Smooth muscle cell (in vitro differentiated cells): ENCODE measurements around the gene PLPPR1. TPM values are rescaled to one million over a fixed set of nuclear protein-coding genes. Genes with fewer than 3 reads are reported as not detected.

Experiments used
- DNase-seq: peaks from one replicate; lab custom pipeline; 2025; ENCODE audit not compliant: unreplicated experiment; lab: John Stamatoyannopoulos, UW
- H2AFZ ChIP-seq: fragments of 200-600 bp; sonication (generic); 2 replicates; pipeline ENCODE4 v1.6.0; 2016; ENCODE audit warnings: antibody characterized with exemption, low read depth, mild to moderate bottlenecking
- H3F3A ChIP-seq: fragments of 200-600 bp; sonication (generic); 2 replicates; pipeline ENCODE4 v1.6.0; 2017; ENCODE audit warnings: antibody characterized with exemption, low read depth
- H3K27ac ChIP-seq: fragments of 200-600 bp; sonication (generic); 2 replicates; pipeline ENCODE4 v1.5.1; 2016; ENCODE audit warnings: low read depth, mild to moderate bottlenecking
- H3K27me3 ChIP-seq: fragments of 200-600 bp; sonication (generic); 2 replicates; pipeline ENCODE4 v1.6.1; 2016; ENCODE audit warnings: low read depth, mild to moderate bottlenecking
- H3K36me3 ChIP-seq: fragments of 200-600 bp; sonication (generic); 2 replicates; pipeline ENCODE4 v1.5.1; 2016; ENCODE audit warnings: low read depth
- H3K4me1 ChIP-seq: fragments of 200-600 bp; sonication (generic); 2 replicates; pipeline ENCODE4 v1.5.1; 2016; ENCODE audit warnings: low read depth
- H3K4me2 ChIP-seq: fragments of 200-600 bp; sonication (generic); 2 replicates; pipeline ENCODE4 v1.6.0; 2016; ENCODE audit warnings: mild to moderate bottlenecking
- H3K4me3 ChIP-seq: fragments of 200-600 bp; sonication (generic); 2 replicates; pipeline ENCODE4 v1.5.1; 2016; ENCODE audit warnings: mild to moderate bottlenecking
- H3K79me2 ChIP-seq: fragments of 200-600 bp; sonication (generic); 2 replicates; pipeline ENCODE4 v1.6.0; 2016; ENCODE audit warnings: low read depth, mild to moderate bottlenecking
- H3K9ac ChIP-seq: fragments of 200-600 bp; sonication (generic); 2 replicates; pipeline ENCODE4 v1.6.0; 2016; ENCODE audit warnings: low read depth
- H3K9me3 ChIP-seq: fragments of 200-600 bp; sonication (generic); replicated peaks from 2 replicates; pipeline ENCODE4 v1.5.1; 2016; ENCODE audit warnings: low read depth
- H4K20me1 ChIP-seq: fragments of 200-600 bp; sonication (generic); 2 replicates; pipeline ENCODE4 v1.6.0; 2016; ENCODE audit warnings: low read depth
- CTCF ChIP-seq: fragments of 200-600 bp; sonication (generic); IDR thresholded peaks from 2 replicates; pipeline ENCODE4 v1.5.1; 2017; ENCODE audit warnings: borderline replicate concordance, mild to moderate bottlenecking, antibody characterized with exemption; ENCODE audit not compliant: insufficient read depth, poor library complexity, severe bottlenecking
- WGBS: methylation state at CpG from one replicate; pipeline ENCODE4 v1.1.7; 2016; ENCODE audit warnings: low lambda C conversion rate; 5-methylcytosine and 5-hydroxymethylcytosine counted together
- polyA plus RNA-seq: library from polyadenylated mRNA; unstranded; fragments of >200 nt; fragmentation: Nextera tagmentation; extraction: Ambion mirVana; gene quantifications from 2 replicates; pipeline ENCODE4 v1.2.1, GENCODE V29; 2016
- total RNA-seq: library from RNA; depleted of rRNA; stranded (reverse); fragments of >200 nt; gene quantifications from 2 replicates; pipeline ENCODE4 v1.2.3, GENCODE V29; 2014

The PLPPR1 gene
- total and polyA plus RNA-seq, 2 experiments from 2014 or later, result not detected

GRCh38 chr9:101068696-101069095 lies 40.2 kb downstream of the PLPPR1 start:
- Histone ChIP-seq H3K4me2 (no peak overlapping the region), H3K27ac (no peak overlapping the region), H3K36me3 (no peaks in the 10 kb centered on the region), H3K9me3 (no peaks in the 10 kb centered on the region), H3K4me3 (no peak overlapping the region), H4K20me1 (no peaks in the 10 kb centered on the region), H3K27me3 (peaks cover 10% of the 10 kb centered on the region), H3K79me2 (no peaks in the 10 kb centered on the region), H3F3A (no peaks in the 10 kb centered on the region), H3K9ac (no peak overlapping the region), H2AFZ (no peak overlapping the region), H3K4me1 (no peaks in the 10 kb centered on the region)
- WGBS, result 80% methylated on average over 1 of the region's 1 CpG
- DNase-seq, result no peak
- no peak for TF ChIP-seq CTCF

- H3K4me1 ChIP-seq, result no peaks in the 10 kb centered on the region
- no peaks in the 10 kb centered on the region for H4K20me1 ChIP-seq
- no peak for DNase-seq
- no peaks in the 10 kb centered on the region for H3K36me3 ChIP-seq
- WGBS, result 92% methylated on average over 3 of the region's 3 CpGs
- no peaks in the 10 kb centered on the region for H3K79me2 ChIP-seq
- no peaks in the 10 kb centered on the region for H3F3A ChIP-seq
- no peak overlapping the region for H3K9ac ChIP-seq
- peaks cover 10% of the 10 kb centered on the region for H3K27me3 ChIP-seq
- no peak overlapping the region for H2AFZ ChIP-seq
- H3K27ac ChIP-seq, result no peak overlapping the region
- H3K4me3 ChIP-seq, result no peak overlapping the region
- TF ChIP-seq CTCF, result no peak
- H3K9me3 ChIP-seq, result no peaks in the 10 kb centered on the region
- no peak overlapping the region for H3K4me2 ChIP-seq
Measured at GRCh38 chr9:101072259-101072658, 43.7 kb downstream of the PLPPR1 start.

GRCh38 chr9:101073122-101073521 lies 44.6 kb downstream of the PLPPR1 start:
- TF ChIP-seq CTCF, result no peak
- no peaks in the 10 kb centered on the region for H3K4me1 ChIP-seq
- H3F3A ChIP-seq, result no peaks in the 10 kb centered on the region
- WGBS, result 63% methylated on average over 2 of the region's 2 CpGs
- no peaks in the 10 kb centered on the region for H3K9me3 ChIP-seq
- H2AFZ ChIP-seq, result no peak overlapping the region
- H3K27ac ChIP-seq, result no peak overlapping the region
- no peaks in the 10 kb centered on the region for H3K36me3 ChIP-seq
- H3K27me3 ChIP-seq, result peaks cover 10% of the 10 kb centered on the region
- DNase-seq, result no peak
- no peak overlapping the region for H3K4me3 ChIP-seq
- no peaks in the 10 kb centered on the region for H3K79me2 ChIP-seq
- H4K20me1 ChIP-seq, result no peaks in the 10 kb centered on the region
- H3K9ac ChIP-seq, result no peak overlapping the region
- no peak overlapping the region for H3K4me2 ChIP-seq

GRCh38 chr9:101081641-101082040 lies 53.1 kb downstream of the PLPPR1 start:
- 42% methylated on average over 3 of the region's 3 CpGs for WGBS
- H3K4me2 ChIP-seq, result no peak overlapping the region
- H3K36me3 ChIP-seq, result no peaks in the 10 kb centered on the region
- H3K79me2 ChIP-seq, result no peaks in the 10 kb centered on the region
- no peak overlapping the region for H3K9ac ChIP-seq
- DNase-seq, result no peak
- no peak overlapping the region for H3K27ac ChIP-seq
- no peaks in the 10 kb centered on the region for H3K9me3 ChIP-seq
- no peak overlapping the region for H2AFZ ChIP-seq
- H4K20me1 ChIP-seq, result no peaks in the 10 kb centered on the region
- H3K27me3 ChIP-seq, result no peaks in the 10 kb centered on the region
- no peak overlapping the region for H3K4me3 ChIP-seq
- no peaks in the 10 kb centered on the region for H3K4me1 ChIP-seq
- H3F3A ChIP-seq, result no peaks in the 10 kb centered on the region
- TF ChIP-seq CTCF, result no peak
